Measurements from ENCODE around the gene TOP2B. TPM values are rescaled to one million over a fixed set of nuclear protein-coding genes. Genes with fewer than 3 reads are reported as not detected.

TOP2B gene
- total and polyA plus RNA-seq, 2 experiments from 2014 or later: 36.7 to 58.4 TPM

DNA sequence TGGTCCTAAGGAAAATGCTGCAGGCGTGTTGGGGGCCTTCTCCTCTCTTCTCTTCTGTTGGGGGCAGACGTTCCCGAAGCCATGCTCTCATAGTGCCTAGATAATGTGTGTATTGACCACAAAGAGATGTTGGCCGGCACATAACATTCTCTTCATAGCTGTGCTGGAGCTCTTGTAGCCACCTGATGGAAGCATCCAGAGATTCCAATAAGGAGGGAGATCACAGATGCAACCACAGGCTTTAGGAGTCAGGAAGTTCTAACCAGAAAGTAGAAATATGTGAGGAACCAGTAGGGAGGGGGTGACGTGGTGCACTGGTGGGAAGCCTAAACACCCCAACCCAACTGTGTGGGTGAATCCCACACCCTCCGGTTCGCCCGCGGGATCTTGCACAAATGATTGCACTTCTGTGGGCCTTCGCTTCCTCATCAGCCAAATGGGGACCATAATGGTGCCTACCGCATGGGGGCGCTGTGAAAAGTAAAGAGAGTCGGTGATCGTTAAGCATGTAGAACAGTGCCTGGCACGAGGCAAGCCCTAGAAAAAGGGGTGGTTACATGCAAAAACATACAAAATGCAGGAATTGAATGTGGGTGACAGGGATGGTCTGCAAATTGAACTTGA, 87.8 kb downstream of the TOP2B start:
- Histone ChIP-seq H3F3A (ENCODE audit: insufficient read depth) (no peaks in the 10 kb centered on the region), H3K9me3 (ENCODE audit: low read depth) (no peaks in the 10 kb centered on the region), H3K4me2 (ENCODE audit: unreplicated experiment) (no peak overlapping the region), H3K27me3 (replicated peaks; ENCODE audit: insufficient read depth) (0 out of 2 replicates have a peak, but pooled peaks cover 6% of the 10 kb centered on the region), H3K9me2 (ENCODE audit: insufficient read depth) (no peaks in the 10 kb centered on the region), H3K4me3 (no peak overlapping the region), H3K79me2 (ENCODE audit: insufficient read depth) (no peaks in the 10 kb centered on the region), H2AFZ (no peak overlapping the region), H3K4me1 (ENCODE audit: insufficient read depth) (no peaks in the 10 kb centered on the region), H3K36me3 (ENCODE audit: low read depth) (no peaks in the 10 kb centered on the region), H4K20me1 (ENCODE audit: insufficient read depth) (no peaks in the 10 kb centered on the region), H3K27ac (no peak overlapping the region), H3K9ac (no peak overlapping the region)
- no peak for DNase-seq
- TF ChIP-seq EZH2phosphoT487 (IDR thresholded peaks at IDR 0.05; ENCODE audit: insufficient read depth, low read depth): no peak
- no peak for TF ChIP-seq EZH2 (IDR thresholded peaks at IDR 0.05; ENCODE audit: insufficient read depth, poor library complexity, severe bottlenecking)
- WGBS, 2 experiments (ENCODE audit: low coverage in 1 of 2, low lambda C conversion rate in 2 of 2, missing lambda C conversion rate in 2 of 2): 59 to 60% methylated on average over 15 of the region's 15 CpGs
- in situ Hi-C loops (cut with MboI): loop anchor here (25.0 kb wide), 3 partner anchors 615 to 1115 kb away; no protein-coding TSS in a partner anchor

DNA sequence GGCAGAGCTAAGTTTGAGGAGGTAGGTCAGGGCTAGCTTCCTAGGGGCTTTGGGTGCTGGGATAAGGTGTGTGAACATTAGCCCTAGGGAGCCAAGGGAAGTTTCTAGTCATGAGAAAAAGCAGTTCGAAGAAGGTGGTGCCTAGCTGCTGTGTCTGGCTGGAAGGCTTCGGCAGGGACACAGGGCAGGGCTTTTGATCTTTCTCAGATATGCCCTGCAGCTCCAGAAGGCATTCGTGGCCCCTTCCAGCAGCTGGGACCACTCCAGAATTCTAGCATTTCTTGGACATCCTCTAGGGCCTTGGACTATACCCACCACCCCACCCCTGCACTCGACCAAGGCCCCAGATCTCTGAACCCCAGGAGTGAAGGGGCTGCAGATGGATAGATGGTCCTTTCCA, 88.6 kb downstream of the TOP2B start:
- Histone ChIP-seq H3K9me3 (ENCODE audit: low read depth) (no peaks in the 10 kb centered on the region), H2AFZ (no peak overlapping the region), H3K36me3 (ENCODE audit: low read depth) (no peaks in the 10 kb centered on the region), H3K9me2 (ENCODE audit: insufficient read depth) (no peaks in the 10 kb centered on the region), H3F3A (ENCODE audit: insufficient read depth) (no peaks in the 10 kb centered on the region), H3K27me3 (replicated peaks; ENCODE audit: insufficient read depth) (0 out of 2 replicates have a peak, but pooled peaks cover 6% of the 10 kb centered on the region), H3K4me2 (ENCODE audit: unreplicated experiment) (no peak overlapping the region), H3K27ac (no peak overlapping the region), H4K20me1 (ENCODE audit: insufficient read depth) (no peaks in the 10 kb centered on the region), H3K4me3 (no peak overlapping the region), H3K9ac (no peak overlapping the region), H3K79me2 (ENCODE audit: insufficient read depth) (no peaks in the 10 kb centered on the region), H3K4me1 (ENCODE audit: insufficient read depth) (no peaks in the 10 kb centered on the region)
- DNase-seq: no peak
- TF ChIP-seq EZH2 (IDR thresholded peaks at IDR 0.05; ENCODE audit: insufficient read depth, poor library complexity, severe bottlenecking): no peak
- no peak for TF ChIP-seq EZH2phosphoT487 (IDR thresholded peaks at IDR 0.05; ENCODE audit: insufficient read depth, low read depth)
- WGBS, 2 experiments (ENCODE audit: low coverage in 1 of 2, low lambda C conversion rate in 2 of 2, missing lambda C conversion rate in 2 of 2): 41 to 49% methylated on average over 3 to 4 of the region's 4 CpGs
- in situ Hi-C loops (cut with MboI): loop anchor here (25.0 kb wide), 3 partner anchors 614 to 1114 kb away; no protein-coding TSS in a partner anchor

DNA sequence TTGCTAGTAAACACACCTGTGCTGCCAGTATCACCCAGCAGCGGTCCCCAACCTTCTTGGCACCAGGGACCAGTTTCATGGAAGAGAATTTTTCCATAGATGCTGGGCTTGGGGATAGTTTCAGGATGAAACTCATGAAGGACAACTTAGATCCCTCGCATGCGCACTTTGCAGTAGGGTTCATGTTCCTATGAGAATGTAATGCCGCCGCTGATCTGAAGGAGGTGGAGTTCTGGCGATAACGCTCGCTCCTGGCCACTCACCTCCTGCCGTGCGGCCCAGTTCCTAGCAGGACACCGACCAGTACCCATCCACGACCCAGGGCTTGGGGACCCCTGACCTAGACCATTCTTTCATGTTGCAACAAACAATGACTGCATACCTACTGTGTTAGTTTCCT, 89.7 kb downstream of the TOP2B start:
- H3K9me2 ChIP-seq (ENCODE audit: insufficient read depth): no peaks in the 10 kb centered on the region
- WGBS, 2 experiments (ENCODE audit: low coverage in 1 of 2, low lambda C conversion rate in 2 of 2, missing lambda C conversion rate in 2 of 2): 85% methylated on average over 12 of the region's 12 CpGs
- H3K27ac ChIP-seq: no peak overlapping the region
- no peaks in the 10 kb centered on the region for H3K36me3 ChIP-seq (ENCODE audit: low read depth)
- no peaks in the 10 kb centered on the region for H3K4me1 ChIP-seq (ENCODE audit: insufficient read depth)
- H4K20me1 ChIP-seq (ENCODE audit: insufficient read depth): no peaks in the 10 kb centered on the region
- no peak overlapping the region for H3K4me2 ChIP-seq (ENCODE audit: unreplicated experiment)
- no peak overlapping the region for H3K4me3 ChIP-seq
- no peaks in the 10 kb centered on the region for H3K79me2 ChIP-seq (ENCODE audit: insufficient read depth)
- no peak overlapping the region for H3K9ac ChIP-seq
- DNase-seq: no peak
- in situ Hi-C loops (cut with MboI): loop anchor here (25.0 kb wide), 3 partner anchors 613 to 1113 kb away; no protein-coding TSS in a partner anchor
- no peaks in the 10 kb centered on the region for H3F3A ChIP-seq (ENCODE audit: insufficient read depth)
- TF ChIP-seq EZH2 (IDR thresholded peaks at IDR 0.05; ENCODE audit: insufficient read depth, poor library complexity, severe bottlenecking) (no peak), EZH2phosphoT487 (IDR thresholded peaks at IDR 0.05; ENCODE audit: insufficient read depth, low read depth) (no peak)
- H2AFZ ChIP-seq: no peak overlapping the region
- H3K27me3 ChIP-seq (replicated peaks; ENCODE audit: insufficient read depth): 0 out of 2 replicates have a peak, but pooled peaks cover 6% of the 10 kb centered on the region
- H3K9me3 ChIP-seq (ENCODE audit: low read depth): no peaks in the 10 kb centered on the region

DNA sequence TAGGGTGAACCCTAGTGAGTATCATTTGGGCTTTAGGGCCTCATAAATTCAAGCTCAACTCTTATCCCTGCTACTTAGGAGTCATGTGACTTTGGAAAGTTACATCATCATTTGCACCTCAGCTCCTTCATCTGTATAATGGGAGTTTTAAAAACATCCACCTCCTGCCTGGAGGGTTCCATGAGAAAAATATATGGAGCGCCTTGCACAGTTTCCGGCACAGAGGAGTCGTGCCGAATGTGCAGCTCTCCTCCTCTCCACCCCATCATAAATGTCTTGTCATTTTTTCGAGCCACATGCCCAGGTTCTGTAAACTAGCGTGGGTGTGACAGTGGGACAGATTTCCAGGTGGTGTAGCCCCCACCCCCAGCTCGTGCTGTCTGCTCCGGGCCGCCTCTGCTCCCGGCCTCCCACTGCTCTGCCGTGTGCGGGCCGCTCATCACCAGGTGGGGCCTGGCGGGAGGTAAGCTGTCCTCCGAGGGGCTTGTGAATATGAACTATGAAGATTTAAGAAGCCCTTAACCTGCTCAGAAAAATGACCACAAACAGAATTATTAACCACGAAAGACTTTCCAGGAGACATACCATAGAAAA, 90.4 kb downstream of the TOP2B start:
- 0 out of 2 replicates have a peak, but pooled peaks cover 1% of the 10 kb centered on the region for H3K27me3 ChIP-seq (replicated peaks; ENCODE audit: insufficient read depth)
- in situ Hi-C loops (cut with MboI): no loop called here
- H3K36me3 ChIP-seq (ENCODE audit: low read depth): no peaks in the 10 kb centered on the region
- H4K20me1 ChIP-seq (ENCODE audit: insufficient read depth): no peaks in the 10 kb centered on the region
- H3K27ac ChIP-seq: no peak overlapping the region
- no peak for DNase-seq
- no peaks in the 10 kb centered on the region for H3K9me2 ChIP-seq (ENCODE audit: insufficient read depth)
- WGBS, 2 experiments (ENCODE audit: low coverage in 1 of 2, low lambda C conversion rate in 2 of 2, missing lambda C conversion rate in 2 of 2): 84 to 90% methylated on average over 15 to 16 of the region's 16 CpGs
- H3K4me2 ChIP-seq (ENCODE audit: unreplicated experiment): no peak overlapping the region
- H3K9me3 ChIP-seq (ENCODE audit: low read depth): no peaks in the 10 kb centered on the region
- TF ChIP-seq EZH2 (IDR thresholded peaks at IDR 0.05; ENCODE audit: insufficient read depth, poor library complexity, severe bottlenecking) (no peak), EZH2phosphoT487 (IDR thresholded peaks at IDR 0.05; ENCODE audit: insufficient read depth, low read depth) (no peak)
- no peaks in the 10 kb centered on the region for H3F3A ChIP-seq (ENCODE audit: insufficient read depth)
- H3K4me3 ChIP-seq: no peak overlapping the region
- H3K4me1 ChIP-seq (ENCODE audit: insufficient read depth): no peaks in the 10 kb centered on the region
- H3K9ac ChIP-seq: no peak overlapping the region
- H3K79me2 ChIP-seq (ENCODE audit: insufficient read depth): no peaks in the 10 kb centered on the region
- no peak overlapping the region for H2AFZ ChIP-seq

All from GM23248 (cell line).